Activated effector memory CD4-positive, alpha-beta T cell treated with anti-CD3 and anti-CD28 coated beads, Interleukin-2, amount 50 U/mL, for 16 hours (primary cell): Measurements from ENCODE around the gene NOP56.

Experiments
- DNase-seq: peaks from one replicate; pipeline ENCODE4 v3.0.0-alpha.2; 2020

Gene NOP56, protein sequence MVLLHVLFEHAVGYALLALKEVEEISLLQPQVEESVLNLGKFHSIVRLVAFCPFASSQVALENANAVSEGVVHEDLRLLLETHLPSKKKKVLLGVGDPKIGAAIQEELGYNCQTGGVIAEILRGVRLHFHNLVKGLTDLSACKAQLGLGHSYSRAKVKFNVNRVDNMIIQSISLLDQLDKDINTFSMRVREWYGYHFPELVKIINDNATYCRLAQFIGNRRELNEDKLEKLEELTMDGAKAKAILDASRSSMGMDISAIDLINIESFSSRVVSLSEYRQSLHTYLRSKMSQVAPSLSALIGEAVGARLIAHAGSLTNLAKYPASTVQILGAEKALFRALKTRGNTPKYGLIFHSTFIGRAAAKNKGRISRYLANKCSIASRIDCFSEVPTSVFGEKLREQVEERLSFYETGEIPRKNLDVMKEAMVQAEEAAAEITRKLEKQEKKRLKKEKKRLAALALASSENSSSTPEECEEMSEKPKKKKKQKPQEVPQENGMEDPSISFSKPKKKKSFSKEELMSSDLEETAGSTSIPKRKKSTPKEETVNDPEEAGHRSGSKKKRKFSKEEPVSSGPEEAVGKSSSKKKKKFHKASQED

DNA sequence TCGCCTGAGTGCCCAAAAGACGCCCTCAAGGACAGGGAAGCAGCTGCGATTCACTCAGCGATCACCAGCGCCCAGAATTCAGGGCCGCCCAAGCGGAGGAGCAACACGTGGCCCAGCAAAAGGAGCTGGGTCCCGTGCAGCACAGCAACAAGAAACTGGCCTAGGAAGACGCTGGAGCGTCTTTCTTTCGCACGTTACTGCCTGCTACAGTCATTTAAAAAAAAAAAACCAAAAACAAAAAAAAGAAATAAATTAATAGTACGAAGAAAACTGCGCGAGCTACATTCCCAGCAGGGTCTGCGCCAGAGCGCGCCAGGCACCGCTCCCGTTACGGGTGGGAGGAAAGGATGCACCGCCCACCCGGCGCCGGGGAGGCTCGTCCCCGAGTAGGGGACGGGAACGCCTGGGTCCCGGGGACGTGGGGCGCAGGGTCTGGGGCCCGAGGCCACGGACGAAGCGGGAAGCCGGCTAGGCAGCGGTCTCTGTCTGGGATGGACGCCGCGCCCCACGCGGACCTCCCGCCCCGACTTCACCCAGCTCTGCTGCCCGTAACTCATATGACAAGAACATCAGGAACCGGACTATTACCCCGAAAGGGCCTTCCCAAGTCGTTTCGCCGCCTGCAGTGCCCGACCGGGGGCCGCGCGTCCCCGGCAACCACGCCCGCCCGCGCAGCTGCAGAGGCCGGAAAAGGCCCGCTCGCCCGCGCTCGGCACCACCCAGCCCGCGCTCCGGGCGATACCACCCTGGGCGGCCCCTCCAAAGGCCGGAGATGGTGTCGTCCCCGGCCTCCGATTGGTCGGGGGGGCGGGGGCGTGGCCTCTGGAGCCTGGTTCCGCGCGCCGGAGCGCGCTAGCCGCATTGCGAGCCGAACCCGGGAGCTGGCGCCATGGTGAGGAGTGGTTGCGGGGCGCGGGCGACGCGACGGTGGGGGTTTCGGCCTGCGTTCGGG, at the start of gene NOP56:
Gene NOP56, plus strand, starts transcription at position 861 of the 952 bp plus-strand sequence. Its CDS starts 29 bp downstream, at position 890.
- DNase-seq = peak; percentile 97

DNA sequence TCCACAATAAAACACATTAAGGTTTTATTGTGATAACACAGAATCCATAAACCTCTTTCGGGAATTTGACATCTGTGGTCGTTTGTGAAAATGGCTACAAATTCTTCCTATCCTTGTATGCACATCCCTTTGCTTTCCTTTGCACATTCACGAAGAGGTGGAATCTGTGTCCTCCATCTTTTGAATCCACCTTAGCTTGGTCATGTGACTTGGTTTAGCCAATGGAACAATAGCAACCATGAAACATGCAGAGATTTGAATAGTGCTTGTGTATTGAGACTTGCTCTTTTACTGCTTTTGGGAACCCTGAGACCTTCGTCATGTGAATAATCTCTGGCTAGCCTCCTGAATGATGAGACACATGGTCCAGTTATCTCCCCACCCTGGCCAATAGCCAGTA, 49.7 kb upstream of the NOP56 start:
- DNase-seq = no peak

DNA sequence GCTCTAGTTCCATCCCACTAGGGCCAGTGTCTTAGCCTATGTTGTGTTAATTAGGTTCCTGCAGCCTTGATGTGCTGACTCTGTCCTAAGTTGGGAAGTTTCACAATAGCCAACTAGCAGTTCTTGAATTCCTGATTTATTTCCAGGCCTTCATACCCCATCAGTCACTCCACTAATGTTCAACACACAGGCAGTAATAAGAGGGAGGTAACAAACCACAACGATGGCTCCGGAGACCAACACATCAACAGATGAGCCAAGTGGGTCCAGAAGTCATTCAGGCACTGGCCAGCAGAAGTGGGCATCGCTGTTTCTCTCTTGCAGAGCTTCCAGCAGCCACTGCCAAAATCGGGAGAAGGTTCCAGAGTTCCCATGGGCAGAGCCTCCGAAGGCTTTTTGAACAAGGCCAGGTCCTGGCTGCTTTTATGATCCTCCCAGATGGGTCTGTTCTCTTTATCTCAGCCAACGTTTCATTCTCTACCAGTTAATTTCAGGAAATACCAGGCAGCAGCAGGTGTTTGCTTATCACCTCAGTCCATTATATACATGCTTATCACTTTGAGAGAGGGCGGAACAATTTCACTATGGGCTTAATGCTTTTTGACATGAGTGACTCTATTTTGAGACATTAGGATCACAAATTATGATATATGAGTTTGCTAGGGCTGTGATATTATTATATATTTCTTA, 48.5 kb upstream of the NOP56 start:
- no peak for DNase-seq

DNA sequence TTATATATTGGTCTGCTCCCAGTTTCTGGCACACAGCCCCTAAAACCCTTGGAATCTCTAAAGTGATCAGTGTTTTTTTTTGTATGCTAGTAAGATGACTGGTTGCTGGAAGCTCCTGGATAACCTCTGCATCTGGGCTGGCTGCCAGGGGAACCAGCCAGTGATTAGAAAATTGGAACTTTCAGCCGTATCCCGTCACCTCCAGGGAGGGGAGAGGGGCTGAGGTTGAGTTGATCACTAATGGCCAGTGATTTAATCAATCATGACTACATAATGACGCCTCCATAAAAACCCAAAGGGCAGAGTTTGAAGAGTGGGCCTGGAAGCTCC, 48.0 kb upstream of the NOP56 start:
- no peak for DNase-seq

DNA sequence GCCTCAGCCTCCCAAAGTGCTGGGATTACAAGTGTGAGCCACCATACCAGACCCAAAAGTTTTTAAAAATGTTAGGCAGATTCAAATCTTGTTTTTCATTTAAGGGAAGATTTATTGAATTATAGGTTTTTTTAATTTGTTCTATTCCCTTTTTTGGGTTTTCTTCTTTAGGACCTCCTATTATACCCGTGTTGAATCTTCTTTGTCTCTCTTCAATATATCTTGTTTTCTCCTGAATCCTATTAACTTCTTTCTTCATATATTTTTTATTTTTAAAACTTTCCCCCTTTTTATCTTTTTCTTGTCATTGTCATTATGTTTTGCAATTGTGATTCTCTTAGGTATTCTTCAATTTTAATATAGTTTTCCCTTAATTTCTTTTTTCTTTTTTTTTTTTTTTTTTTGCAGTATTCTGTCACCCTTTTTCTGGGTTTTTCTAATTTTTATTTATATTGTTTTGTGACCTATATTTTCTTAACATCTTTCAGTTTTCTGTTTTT, 45.9 kb upstream of the NOP56 start:
- no peak for DNase-seq

DNA sequence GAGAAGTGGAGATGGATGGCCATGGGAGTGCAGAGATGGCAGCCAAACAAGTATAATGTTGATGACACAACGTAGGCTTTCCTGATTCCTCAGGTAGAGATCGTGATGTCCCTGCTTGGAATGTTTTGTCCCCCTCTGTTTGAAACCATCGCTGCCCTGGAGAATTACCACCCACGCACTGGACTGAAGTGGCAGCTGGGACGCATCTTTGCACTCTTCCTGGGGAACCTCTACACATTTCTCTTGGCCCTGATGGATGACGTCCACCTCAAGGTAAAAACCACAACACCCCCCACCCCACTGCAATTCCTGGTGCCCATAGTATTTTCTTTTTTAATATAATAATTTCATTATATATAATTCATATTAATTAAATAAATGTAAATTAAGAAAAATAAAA, 42.1 kb upstream of the NOP56 start:
- DNase-seq = no peak

DNA sequence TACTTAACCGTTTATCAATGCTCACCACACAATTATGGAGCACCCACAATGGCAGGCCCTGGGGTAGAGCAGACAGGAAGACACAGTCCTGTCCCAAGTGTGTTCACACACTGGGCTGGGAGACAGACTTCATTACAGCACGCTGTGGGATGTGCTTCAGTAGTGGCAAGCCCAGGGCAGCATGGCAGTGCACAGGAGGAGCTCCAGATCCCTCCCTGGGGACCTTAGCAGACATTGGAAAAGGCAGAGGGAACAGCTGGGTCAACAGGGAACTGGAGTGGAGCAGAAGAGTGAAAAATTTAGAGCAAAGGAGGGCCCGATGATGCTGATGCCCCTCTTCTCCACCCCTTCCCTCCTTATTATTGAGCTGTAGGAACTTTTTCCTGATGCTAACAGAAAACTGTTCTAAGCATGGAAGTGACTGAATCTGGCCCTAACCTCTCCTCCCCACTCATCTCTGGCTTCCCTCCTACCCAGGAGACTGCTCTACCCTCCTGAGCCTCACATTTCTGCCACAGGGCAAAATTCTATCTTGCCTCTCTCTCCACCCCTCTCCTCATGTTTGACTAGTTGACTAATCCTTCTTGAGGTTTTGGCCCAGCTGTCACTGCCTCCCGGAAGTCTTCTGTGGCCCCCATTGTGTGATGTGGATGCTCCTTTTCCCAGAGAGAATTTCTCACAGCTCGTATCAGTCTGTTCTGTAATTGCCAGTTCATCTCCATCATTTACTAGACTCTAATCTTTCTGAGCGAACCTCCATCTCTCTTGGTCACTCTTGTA, 41.3 kb upstream of the NOP56 start:
- DNase-seq = no peak

DNA sequence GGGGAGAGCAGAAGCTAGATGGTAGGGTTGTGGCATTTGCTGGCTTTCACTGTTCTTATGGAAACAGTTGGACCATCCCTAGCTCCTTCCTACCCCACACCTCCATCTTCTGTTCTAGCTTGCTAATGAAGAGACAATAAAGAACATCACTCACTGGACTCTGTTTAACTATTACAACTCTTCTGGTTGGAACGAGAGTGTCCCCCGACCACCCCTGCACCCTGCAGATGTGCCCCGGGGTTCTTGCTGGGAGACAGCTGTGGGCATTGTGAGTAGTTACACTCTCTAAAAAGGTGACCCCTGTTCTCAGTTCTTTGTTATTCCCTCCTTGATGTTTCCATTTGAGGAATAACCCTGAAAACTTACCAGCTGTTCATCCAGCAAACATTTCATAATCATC, 40.4 kb upstream of the NOP56 start:
- no peak for DNase-seq

DNA sequence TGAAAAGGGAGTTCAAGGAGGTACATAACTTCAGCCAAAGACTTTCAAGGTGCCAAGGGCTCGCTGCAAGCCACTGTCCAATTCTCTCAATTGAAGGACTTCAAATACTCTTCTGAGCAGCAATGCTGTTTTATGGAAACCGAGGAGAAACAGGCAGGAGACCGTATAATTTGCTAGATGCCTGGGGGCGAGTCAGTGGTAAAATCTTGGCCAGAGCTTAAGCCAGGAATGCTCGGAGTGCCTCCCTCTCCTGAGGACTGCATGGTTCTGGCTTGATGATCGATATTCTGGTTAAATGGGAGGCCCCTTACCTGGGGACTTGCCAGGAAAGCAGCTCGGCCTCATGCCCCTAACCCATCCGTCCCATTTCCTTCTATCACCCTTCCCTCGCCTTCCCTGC, 35.8 kb upstream of the NOP56 start:
- no peak for DNase-seq

DNA sequence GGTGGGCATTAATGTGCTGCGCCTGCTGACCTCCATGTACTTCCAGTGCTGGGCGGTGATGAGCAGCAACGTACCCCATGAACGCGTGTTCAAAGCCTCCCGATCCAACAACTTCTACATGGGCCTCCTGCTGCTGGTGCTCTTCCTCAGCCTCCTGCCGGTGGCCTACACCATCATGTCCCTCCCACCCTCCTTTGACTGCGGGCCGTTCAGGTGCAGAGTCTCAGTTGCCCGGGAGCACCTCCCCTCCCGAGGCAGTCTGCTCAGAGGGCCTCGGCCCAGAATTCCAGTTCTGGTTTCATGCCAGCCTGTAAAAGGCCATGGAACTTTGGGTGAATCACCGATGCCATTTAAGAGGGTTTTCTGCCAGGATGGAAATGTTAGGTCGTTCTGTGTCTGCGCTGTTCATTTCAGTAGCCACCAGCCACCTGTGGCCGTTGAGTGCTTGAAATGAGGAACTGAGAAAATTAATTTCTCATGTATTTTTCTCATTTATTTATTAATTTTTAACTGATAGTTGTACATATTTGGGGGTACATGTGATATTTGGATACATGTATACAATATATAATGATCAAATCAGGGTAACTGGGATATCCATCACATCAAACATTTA, 35.2 kb upstream of the NOP56 start:
- DNase-seq = no peak

DNA sequence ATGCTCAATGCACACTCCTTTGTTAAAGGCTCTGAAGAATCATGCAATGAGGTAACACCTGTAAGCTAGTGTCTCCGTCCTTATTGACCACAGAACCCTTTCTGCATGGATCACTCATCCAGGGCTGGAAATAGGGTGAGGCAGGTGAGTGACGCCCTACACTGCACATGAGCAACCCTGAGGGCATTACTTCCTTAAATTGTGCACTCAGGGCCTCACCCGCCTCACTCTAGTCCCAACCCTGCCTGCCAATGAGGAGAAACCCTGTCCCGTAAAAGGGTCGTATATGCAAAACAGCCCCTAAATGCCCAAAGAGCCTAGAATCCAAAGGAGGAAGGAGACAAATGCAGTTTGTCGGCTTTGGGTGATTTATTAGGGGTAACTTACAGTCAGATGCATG, 33.6 kb upstream of the NOP56 start:
- DNase-seq = no peak

DNA sequence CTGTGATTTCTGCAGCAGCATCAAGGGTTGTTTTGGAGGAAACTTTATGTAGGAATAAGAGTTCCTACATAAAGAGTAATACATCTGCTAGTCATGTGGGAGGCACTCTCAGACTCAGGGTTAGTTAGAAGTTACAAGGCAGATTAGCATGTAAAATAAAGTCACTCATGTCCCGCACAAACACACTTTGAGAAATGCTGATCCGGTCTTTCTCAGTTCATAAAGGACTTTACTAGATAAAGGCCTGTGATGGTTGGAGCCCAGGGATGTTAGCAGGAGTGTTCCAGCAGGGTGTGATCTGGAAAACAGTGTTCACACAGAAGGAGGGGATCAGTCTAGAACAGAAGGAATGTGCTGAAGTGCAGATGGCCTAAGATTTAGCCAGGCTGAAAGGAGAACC, 33.1 kb upstream of the NOP56 start:
- DNase-seq = no peak

DNA sequence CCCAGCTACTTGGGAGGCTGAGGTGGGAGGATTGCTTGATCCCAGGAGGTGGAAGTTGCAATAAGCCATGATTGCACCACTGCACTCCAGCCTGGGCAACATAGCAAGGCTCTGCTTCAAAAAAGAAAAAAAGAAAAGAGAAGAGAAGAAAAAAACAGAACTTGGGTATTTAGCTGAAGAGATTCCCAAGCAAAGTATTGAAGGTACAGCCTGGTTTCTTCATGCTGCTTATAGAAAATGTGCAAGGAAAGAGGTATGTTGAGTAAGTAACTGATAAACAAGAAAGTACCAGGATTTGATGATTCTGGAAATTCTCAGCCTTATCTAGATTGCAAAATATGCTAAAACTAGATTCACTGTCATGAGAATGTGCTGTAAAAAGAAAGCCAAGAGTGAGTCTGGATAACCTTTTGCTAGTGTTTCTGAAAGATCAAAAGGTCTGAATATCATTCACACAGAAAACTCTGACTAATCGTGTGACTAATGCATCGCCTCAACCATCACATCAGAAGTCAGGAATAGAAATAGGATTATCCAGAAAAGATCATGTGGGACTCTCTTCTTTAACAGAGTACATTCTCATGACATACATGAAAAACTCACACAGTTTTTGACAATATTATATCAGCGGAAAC, 32.4 kb upstream of the NOP56 start:
- DNase-seq = no peak

DNA sequence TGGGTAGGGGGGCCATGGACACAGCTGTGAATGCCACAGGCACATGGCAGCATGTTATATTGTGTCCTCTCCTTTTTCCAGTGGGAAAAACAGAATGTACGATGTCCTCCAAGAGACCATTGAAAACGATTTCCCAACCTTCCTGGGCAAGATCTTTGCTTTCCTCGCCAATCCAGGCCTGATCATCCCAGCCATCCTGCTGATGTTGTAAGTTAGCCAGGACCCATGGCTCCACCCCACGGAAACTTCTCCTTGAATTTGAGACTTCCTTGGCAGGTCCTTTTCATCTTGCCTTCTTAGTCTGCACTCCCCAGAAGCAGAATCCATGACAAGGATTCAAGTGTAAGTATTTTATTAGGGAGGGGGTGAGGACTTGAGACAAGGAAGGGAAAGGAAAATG, 28.2 kb upstream of the NOP56 start:
- DNase-seq = no peak

DNA sequence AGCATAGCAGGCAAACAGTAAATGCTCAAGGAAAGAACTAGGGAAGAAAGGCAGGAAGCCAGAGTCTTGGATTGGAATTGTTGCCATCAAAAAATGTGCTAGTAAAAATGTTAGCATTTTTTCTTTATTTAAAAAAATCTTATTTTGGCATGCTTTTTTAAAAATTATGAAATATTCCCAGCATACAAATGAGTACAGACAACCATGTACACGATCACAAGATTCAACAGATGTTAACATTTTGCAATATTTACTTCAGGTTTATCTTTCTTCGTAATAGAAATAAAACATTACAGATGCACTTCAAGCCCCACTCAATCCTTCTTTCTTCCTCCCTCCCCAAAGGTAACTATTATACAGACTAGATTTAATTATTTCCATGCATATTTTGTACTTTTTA, 27.4 kb upstream of the NOP56 start:
- no peak for DNase-seq

DNA sequence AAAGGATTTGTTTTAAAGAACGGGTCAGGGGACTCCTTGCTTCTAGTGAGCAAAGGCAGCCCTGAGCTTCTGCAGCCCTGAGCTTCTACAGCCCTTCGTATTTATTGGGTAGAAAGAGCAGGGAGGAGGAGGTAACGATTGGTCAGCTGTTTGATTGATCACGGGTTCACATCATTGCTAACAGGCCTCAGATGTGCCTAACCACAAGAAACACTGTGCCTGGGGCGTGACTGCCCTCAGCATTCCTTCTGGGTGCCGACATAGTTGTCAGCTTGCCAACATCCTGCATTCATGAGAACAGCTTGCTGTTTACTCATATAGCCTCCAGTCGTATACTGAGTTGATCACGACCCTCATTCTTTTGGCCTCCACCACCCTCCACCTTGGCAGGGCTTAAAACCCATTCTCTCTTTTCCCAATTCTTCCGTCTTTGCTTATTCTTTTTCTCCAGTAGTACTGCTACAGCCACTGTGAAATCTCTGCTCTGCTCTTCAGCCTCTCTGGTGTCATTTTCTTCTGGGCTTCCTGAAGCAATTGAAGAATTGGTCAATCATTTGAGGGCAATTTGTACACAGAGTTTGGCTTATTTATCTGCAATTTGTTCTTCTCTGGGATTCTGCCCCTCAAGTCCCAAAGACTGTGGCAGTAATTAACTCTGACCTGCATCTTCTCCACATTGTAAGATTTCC, 25.4 kb upstream of the NOP56 start:
- DNase-seq = no peak

DNA sequence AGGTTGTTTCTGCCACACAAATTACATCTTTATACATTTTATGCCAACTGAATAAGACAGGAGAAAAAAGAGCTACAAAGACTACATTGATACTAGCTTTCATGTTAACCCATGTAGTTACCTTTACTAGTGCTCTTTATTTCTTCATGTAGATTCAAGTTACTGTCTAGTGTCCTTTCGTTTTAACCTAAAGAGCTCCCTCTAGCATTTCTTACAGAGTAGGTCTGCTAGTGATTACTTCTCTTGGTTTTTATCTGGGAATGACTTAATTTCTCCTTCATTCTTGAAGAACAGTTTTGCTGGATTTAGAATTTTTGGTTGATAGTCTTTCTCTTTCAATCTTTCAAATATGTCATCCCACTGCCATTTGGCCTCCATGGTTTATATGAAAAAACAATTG, 21.2 kb upstream of the NOP56 start:
- DNase-seq = no peak

DNA sequence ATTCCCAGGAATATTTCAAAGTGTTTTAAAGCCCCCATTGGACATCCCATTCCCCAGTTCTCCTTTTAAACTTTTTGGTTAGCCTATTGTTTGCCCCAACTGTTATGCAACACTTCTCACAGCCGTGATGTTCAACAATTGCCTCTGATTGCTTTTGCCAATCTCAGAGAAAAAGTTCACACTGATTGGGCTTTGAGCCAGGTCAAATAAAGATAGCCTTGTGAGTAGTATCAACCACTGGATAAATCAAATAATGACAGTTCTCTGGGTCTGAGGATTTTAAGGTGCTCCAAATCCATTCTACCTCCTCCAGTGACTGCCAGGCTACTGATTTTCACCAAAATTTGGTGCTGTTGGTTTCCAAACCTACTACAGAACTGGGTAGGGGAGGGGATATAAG, 19.1 kb upstream of the NOP56 start:
- no peak for DNase-seq

DNA sequence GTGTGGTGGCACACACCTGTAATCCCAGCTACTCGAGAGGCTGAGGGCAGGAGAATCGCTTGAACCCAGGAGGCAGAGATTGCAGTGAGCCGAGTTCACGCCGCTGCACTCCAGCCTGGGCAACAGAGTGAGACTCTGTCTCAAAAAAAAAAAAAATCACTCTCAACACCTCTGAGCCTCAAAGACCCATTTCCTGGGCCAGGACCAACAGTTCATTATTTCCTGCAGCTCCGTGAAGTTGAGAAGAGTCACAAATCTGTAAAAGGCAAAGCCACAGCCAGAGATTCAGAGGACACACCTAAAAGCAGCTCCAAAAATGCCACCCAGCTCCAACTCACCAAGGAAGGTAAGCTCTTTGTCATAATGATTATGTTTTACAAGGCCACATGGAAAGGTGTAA, 15.2 kb upstream of the NOP56 start:
- DNase-seq = no peak

DNA sequence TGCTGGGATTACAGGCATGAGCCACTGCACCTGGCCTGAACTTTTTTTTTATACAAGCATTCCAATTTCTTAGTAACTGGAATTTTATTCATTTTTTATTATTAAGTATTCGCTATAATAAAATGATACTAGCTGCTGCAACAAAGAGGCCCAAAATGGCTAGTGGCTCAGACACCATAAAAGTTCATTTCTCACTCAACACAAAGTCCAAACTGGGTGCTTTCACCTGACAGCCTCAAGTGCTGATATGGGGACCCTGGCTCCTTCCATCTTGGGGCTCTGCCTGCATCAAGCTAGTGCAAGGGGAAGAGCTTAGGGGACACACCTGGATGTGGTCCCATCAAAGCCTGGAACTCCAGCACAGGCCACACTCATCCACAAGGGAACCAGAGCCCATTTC, 12.2 kb upstream of the NOP56 start:
- DNase-seq = no peak

DNA sequence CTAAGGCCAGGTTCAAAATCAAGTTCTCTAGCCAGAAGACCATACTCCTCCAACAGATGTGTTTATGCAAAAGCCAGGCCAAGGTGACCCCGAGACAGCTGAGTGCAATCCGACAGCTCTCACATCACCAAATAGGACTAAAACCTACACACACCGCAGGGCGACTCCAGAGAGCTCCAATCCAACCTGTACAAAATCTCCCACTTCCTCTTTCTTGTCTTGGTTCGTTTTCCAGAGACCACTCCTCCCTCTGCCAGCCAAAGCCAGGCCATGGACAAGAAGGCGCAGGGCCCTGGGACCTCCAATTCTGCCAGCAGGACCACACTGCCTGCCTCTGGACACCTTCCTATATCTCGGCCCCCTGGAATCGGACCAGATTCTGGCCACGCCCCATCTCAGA, 11.5 kb upstream of the NOP56 start:
- no peak for DNase-seq
